Measurements from ENCODE around the gene SCN1B.

- TF ChIP-seq EZH2phosphoT487 (IDR thresholded peaks at IDR 0.05; ENCODE audit: low read length) = no peak
- TF ChIP-seq CTCF (IDR thresholded peaks at IDR 0.05; ENCODE audit: low read length) = no peak
- no peak for TF ChIP-seq EZH2 (optimal IDR thresholded peaks at IDR 0.05; ENCODE audit: low read depth, low read length)
Measured at GRCh38 chr19:35084509-35084762, 54.2 kb downstream of the SCN1B start.
